GM21825 (cell line): ENCODE measurements around the gene NUPR1.
"Not testable (repeated sequence)": the region's sequence is repeated elsewhere in the genome, so short reads cannot be mapped to it uniquely, and the experiment has no call there.

Experiments used
- ATAC-seq: cut with Tn5 transposase; IDR thresholded peaks from one replicate; pipeline ENCODE4 v1.9.1; 2021; ENCODE audit warnings: mild to moderate bottlenecking, moderate library complexity; ENCODE audit not compliant: unreplicated experiment

Gene NUPR1

GRCh38 chr16:28500476-28501180, 38.1 kb downstream of the NUPR1 start:
- not testable (repeated sequence) for ATAC-seq

- no peak for ATAC-seq
Measured at GRCh38 chr16:28499854-28500253, 38.9 kb downstream of the NUPR1 start.

GRCh38 chr16:28498666-28499381, 40.0 kb downstream of the NUPR1 start:
- no peak for ATAC-seq

GRCh38 chr16:28497861-28498599, 40.7 kb downstream of the NUPR1 start:
- ATAC-seq = no peak

GRCh38 chr16:28497386-28497785, 41.4 kb downstream of the NUPR1 start:
- no peak for ATAC-seq

- ATAC-seq = no peak
Measured at GRCh38 chr16:28496844-28497243, 41.9 kb downstream of the NUPR1 start.

GRCh38 chr16:28495795-28496749, 42.7 kb downstream of the NUPR1 start:
- no peak for ATAC-seq

- ATAC-seq = no peak
Measured at GRCh38 chr16:28495098-28495793, 43.5 kb downstream of the NUPR1 start.

- peak; percentile 39 for ATAC-seq
Measured at GRCh38 chr16:28494121-28494851, 44.5 kb downstream of the NUPR1 start, which contains the start of gene APOBR. APOBR (plus strand) TSS chr16:28494643; CDS start chr16:28494682, 39 bp downstream.

GRCh38 chr16:28492511-28492910, 46.3 kb downstream of the NUPR1 start:
- no peak for ATAC-seq

- peak; percentile 59 for ATAC-seq
Measured at GRCh38 chr16:28491970-28492474, 46.8 kb downstream of the NUPR1 start, which contains the start of gene CLN3. CLN3 (minus strand) TSS chr16:28492074; CDS start chr16:28491759, 315 bp downstream.

- ATAC-seq = no peak
Measured at GRCh38 chr16:28491230-28491969, 47.4 kb downstream of the NUPR1 start.

- ATAC-seq = no peak
Measured at GRCh38 chr16:28486266-28486665, 52.5 kb downstream of the NUPR1 start.

GRCh38 chr16:28483361-28483760, 55.4 kb downstream of the NUPR1 start:
- not testable (repeated sequence) for ATAC-seq
